ENCODE measurements around the gene SFTPD. TPM values are rescaled to one million over a fixed set of nuclear protein-coding genes. Genes with fewer than 3 reads are reported as not detected.

The SFTPD gene
- total RNA-seq, 6 donors from 2014 or later, result 339 to 906 (median 589) TPM

GRCh38 chr10:79939969-79940368 lies 8.9 kb downstream of the SFTPD start:
- no peaks in the 10 kb centered on the region for H3K27me3 ChIP-seq
- peaks cover 0 to 5% (median 0%) of the 10 kb centered on the region in 4 donors for H3K4me1 ChIP-seq
- peaks cover 0 to 10% (median 5%) of the 10 kb centered on the region in 4 donors for H3K36me3 ChIP-seq
- no peak overlapping the region for H3K4me3 ChIP-seq
- DNase-seq (no peak), ATAC-seq (ENCODE audit: low FRiP score in 2 of 2) (no peak)
- H3K9me3 ChIP-seq, result no peaks in the 10 kb centered on the region
- no peak overlapping the region for H3K27ac ChIP-seq
- WGBS, 2 donors, result 88 to 100% methylated on average over 1 to 2 of the region's 2 CpGs
- TF ChIP-seq, protein P1, sequence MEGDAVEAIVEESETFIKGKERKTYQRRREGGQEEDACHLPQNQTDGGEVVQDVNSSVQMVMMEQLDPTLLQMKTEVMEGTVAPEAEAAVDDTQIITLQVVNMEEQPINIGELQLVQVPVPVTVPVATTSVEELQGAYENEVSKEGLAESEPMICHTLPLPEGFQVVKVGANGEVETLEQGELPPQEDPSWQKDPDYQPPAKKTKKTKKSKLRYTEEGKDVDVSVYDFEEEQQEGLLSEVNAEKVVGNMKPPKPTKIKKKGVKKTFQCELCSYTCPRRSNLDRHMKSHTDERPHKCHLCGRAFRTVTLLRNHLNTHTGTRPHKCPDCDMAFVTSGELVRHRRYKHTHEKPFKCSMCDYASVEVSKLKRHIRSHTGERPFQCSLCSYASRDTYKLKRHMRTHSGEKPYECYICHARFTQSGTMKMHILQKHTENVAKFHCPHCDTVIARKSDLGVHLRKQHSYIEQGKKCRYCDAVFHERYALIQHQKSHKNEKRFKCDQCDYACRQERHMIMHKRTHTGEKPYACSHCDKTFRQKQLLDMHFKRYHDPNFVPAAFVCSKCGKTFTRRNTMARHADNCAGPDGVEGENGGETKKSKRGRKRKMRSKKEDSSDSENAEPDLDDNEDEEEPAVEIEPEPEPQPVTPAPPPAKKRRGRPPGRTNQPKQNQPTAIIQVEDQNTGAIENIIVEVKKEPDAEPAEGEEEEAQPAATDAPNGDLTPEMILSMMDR (IDR thresholded peaks at IDR 0.05), result no peak
- no peak for TF ChIP-seq EP300 (IDR thresholded peaks at IDR 0.05)
- TF ChIP-seq POLR2AphosphoS5 (IDR thresholded peaks at IDR 0.05), result no peak
- TF ChIP-seq POLR2A (IDR thresholded peaks at IDR 0.05), result no peak

- Histone ChIP-seq H3K27me3 (no peaks in the 10 kb centered on the region), H3K9me3 (no peaks in the 10 kb centered on the region), H3K4me3 (no peak overlapping the region), H3K4me1 (peaks cover 0 to 5% (median 2%) of the 10 kb centered on the region in 4 donors), H3K27ac (peak overlapping the region in 2 of 4 donors; percentile 17 to 40), H3K36me3 (peaks cover 0 to 10% (median 5%) of the 10 kb centered on the region in 4 donors)
- TF ChIP-seq POLR2A (IDR thresholded peaks at IDR 0.05) (no peak), EP300 (IDR thresholded peaks at IDR 0.05) (no peak), POLR2AphosphoS5 (IDR thresholded peaks at IDR 0.05) (peak in 1 of 2 donors; percentile 48)
- TF ChIP-seq, protein P1 (IDR thresholded peaks at IDR 0.05), result no peak
- WGBS, 2 donors, result 69 to 71% methylated on average over 6 of the region's 6 CpGs
- peak; percentile 66 to 91 for ATAC-seq (ENCODE audit: low FRiP score in 2 of 2)
- DNase-seq, result peak in 1 of 2 donors; percentile 69
Measured at GRCh38 chr10:79938728-79939406, 10.0 kb downstream of the SFTPD start.

GRCh38 chr10:79937701-79938151 lies 11.2 kb downstream of the SFTPD start:
- peaks cover 0 to 5% (median 2%) of the 10 kb centered on the region in 4 donors for H3K4me1 ChIP-seq
- TF ChIP-seq POLR2A (IDR thresholded peaks at IDR 0.05), result no peak
- TF ChIP-seq EP300 (IDR thresholded peaks at IDR 0.05), result no peak
- TF ChIP-seq, protein P1 (IDR thresholded peaks at IDR 0.05), result no peak
- TF ChIP-seq POLR2AphosphoS5 (IDR thresholded peaks at IDR 0.05), result no peak
- H3K36me3 ChIP-seq, result peaks cover 0 to 10% (median 5%) of the 10 kb centered on the region in 4 donors
- H3K4me3 ChIP-seq, result no peak overlapping the region
- no peak overlapping the region for H3K27ac ChIP-seq
- ATAC-seq (ENCODE audit: low FRiP score in 2 of 2) (no peak), DNase-seq (no peak)
- no peaks in the 10 kb centered on the region for H3K27me3 ChIP-seq
- H3K9me3 ChIP-seq, result no peaks in the 10 kb centered on the region
- 88 to 92% methylated on average over 5 to 10 of the region's 10 CpGs for WGBS, 2 donors

DNA sequence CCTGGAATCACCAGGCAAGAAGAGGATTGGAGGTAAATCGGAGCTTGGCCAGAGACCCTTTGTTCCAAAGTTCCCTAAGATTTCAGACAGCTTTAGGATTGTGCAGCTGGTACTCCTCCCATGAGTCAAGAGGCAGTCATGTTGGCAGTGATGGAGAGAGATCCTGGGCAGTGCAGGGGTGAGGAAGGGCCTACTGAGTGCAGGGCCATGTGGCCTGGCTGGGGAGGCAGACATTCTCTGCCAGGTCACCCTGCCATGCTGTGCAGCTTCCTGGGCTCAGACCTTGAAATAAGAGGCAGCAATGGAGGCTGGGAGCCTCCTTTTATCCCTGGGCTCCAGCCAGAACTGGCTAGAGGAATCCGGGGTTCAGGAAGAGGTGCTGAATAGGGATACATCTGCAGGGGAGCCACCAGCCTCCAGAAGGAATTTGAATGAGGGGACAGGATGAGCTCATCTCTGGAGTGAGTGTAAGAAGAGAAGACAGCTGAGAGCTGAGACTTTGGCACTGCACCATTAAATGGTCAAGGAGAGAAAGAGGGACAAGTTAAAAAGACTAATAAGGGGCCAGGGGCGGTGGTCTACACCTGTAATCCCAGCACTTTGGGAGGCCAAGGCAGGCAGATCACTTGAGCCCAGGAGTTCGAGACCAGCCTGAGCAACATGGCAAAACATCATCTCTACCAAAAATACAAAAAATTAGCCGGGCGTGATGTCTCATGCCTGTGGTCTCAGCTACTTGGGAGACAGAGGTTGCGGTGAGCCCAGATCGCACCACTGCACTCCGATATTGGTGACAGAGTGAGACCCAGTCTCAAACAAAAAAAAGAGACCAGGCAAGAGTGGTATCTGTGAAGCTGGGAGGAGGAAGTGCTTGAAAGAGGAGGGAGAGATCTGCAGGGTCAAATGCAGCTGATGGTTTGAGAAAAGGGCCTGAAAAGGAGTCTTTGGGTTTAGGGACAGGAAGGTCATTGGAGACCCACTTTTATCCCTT lies 12.0 kb downstream of the SFTPD start:
- DNase-seq (no peak), ATAC-seq (ENCODE audit: low FRiP score in 2 of 2) (no peak)
- Histone ChIP-seq H3K36me3 (peaks cover 0 to 10% (median 5%) of the 10 kb centered on the region in 4 donors), H3K27ac (no peak overlapping the region), H3K4me1 (peaks cover 0 to 11% (median 4%) of the 10 kb centered on the region in 4 donors), H3K4me3 (no peak overlapping the region), H3K9me3 (no peaks in the 10 kb centered on the region), H3K27me3 (no peaks in the 10 kb centered on the region)
- TF ChIP-seq EP300 (IDR thresholded peaks at IDR 0.05), result no peak
- no peak for TF ChIP-seq POLR2AphosphoS5 (IDR thresholded peaks at IDR 0.05)
- TF ChIP-seq, protein P1 (IDR thresholded peaks at IDR 0.05), result no peak
- no peak for TF ChIP-seq POLR2A (IDR thresholded peaks at IDR 0.05)
- WGBS, 2 donors, result 81% methylated on average over 8 of the region's 9 CpGs

Data from upper lobe of left lung (tissue), 6 donors.